ENCODE data around the gene PIGQ.

Gene PIGQ

GRCh38 chr16:537415-538335 is 32.1 kb upstream of the PIGQ start:
- Histone ChIP-seq H3K36me3 (ENCODE audit: control insufficient read depth in 1 of 2, insufficient read depth in 2 of 2, low read length in 2 of 2) (peaks cover 14 to 24% of the 10 kb centered on the region in 2 experiments), H3K27ac (ENCODE audit: low read depth, low read length) (no peak overlapping the region), H4K91ac (ENCODE audit: low read depth, low read length) (no peak overlapping the region), H3K9ac (ENCODE audit: low read length) (no peak overlapping the region), H3K79me2 (ENCODE audit: control insufficient read depth, insufficient read depth, low read length, poor library complexity) (peaks cover 6% of the 10 kb centered on the region), H3K27me3 (ENCODE audit: insufficient read depth, low read length) (no peaks in the 10 kb centered on the region), H3K79me1 (ENCODE audit: low read length) (no peaks in the 10 kb centered on the region), H2BK12ac (ENCODE audit: low read length) (no peak overlapping the region), H3K4ac (ENCODE audit: low read depth, low read length) (no peak overlapping the region), H2BK120ac (ENCODE audit: insufficient read depth, low read length, poor library complexity) (no peak overlapping the region), H4K12ac (ENCODE audit: low read depth, low read length) (no peak overlapping the region), H4K8ac (ENCODE audit: low read depth, low read length) (no peak overlapping the region), H2AFZ (ENCODE audit: insufficient read depth, low read length, poor library complexity) (no peak overlapping the region), H2AK5ac (ENCODE audit: low read length) (no peak overlapping the region), H3K23ac (ENCODE audit: low read length) (no peak overlapping the region), H3K4me3 (ENCODE audit: low read depth, low read length) (no peak overlapping the region), H2BK5ac (ENCODE audit: low read depth, low read length, poor library complexity) (no peak overlapping the region), H3K9me3 (ENCODE audit: insufficient read depth, low read depth, low read length) (peaks cover 2% of the 10 kb centered on the region), H3K4me1 (ENCODE audit: control insufficient read depth in 1 of 2, insufficient read depth in 2 of 2, low read length in 2 of 2) (peaks cover 3 to 4% of the 10 kb centered on the region in 2 experiments), H3K18ac (ENCODE audit: low read length) (no peak overlapping the region), H3K4me2 (ENCODE audit: low read length) (no peak overlapping the region), H3K14ac (ENCODE audit: low read length) (no peak overlapping the region)
- DNase-seq: no peak
- WGBS (ENCODE audit: extremely low coverage, insufficient coverage, insufficient read length): no CpG with 5 or more reads among the region's 60 CpGs

GRCh38 chr16:539901-540530 is 29.8 kb upstream of the PIGQ start:
- H3K14ac ChIP-seq (ENCODE audit: low read length): no peak overlapping the region
- no peak overlapping the region for H3K27ac ChIP-seq (ENCODE audit: low read depth, low read length)
- H3K4ac ChIP-seq (ENCODE audit: low read depth, low read length): no peak overlapping the region
- H2BK120ac ChIP-seq (ENCODE audit: insufficient read depth, low read length, poor library complexity): no peak overlapping the region
- no peaks in the 10 kb centered on the region for H3K27me3 ChIP-seq (ENCODE audit: insufficient read depth, low read length)
- no peak overlapping the region for H2AK5ac ChIP-seq (ENCODE audit: low read length)
- H2BK5ac ChIP-seq (ENCODE audit: low read depth, low read length, poor library complexity): no peak overlapping the region
- no peak overlapping the region for H3K4me3 ChIP-seq (ENCODE audit: low read depth, low read length)
- no peaks in the 10 kb centered on the region for H3K79me2 ChIP-seq (ENCODE audit: control insufficient read depth, insufficient read depth, low read length, poor library complexity)
- H3K23ac ChIP-seq (ENCODE audit: low read length): no peak overlapping the region
- H3K9me3 ChIP-seq (ENCODE audit: insufficient read depth, low read depth, low read length): peaks cover 2% of the 10 kb centered on the region
- H2AFZ ChIP-seq (ENCODE audit: insufficient read depth, low read length, poor library complexity): no peak overlapping the region
- H3K36me3 ChIP-seq (ENCODE audit: control insufficient read depth in 1 of 2, insufficient read depth in 2 of 2, low read length in 2 of 2): peaks cover 14 to 24% of the 10 kb centered on the region in 2 experiments
- no peak overlapping the region for H4K91ac ChIP-seq (ENCODE audit: low read depth, low read length)
- no peaks in the 10 kb centered on the region for H3K79me1 ChIP-seq (ENCODE audit: low read length)
- H4K8ac ChIP-seq (ENCODE audit: low read depth, low read length): no peak overlapping the region
- no peak for DNase-seq
- H2BK12ac ChIP-seq (ENCODE audit: low read length): no peak overlapping the region
- H3K4me2 ChIP-seq (ENCODE audit: low read length): no peak overlapping the region
- H3K18ac ChIP-seq (ENCODE audit: low read length): no peak overlapping the region
- H4K12ac ChIP-seq (ENCODE audit: low read depth, low read length): no peak overlapping the region
- no peaks in the 10 kb centered on the region for H3K4me1 ChIP-seq (ENCODE audit: control insufficient read depth in 1 of 2, insufficient read depth in 2 of 2, low read length in 2 of 2)
- H3K9ac ChIP-seq (ENCODE audit: low read length): no peak overlapping the region
- no CpG with 5 or more reads among the region's 34 CpGs for WGBS (ENCODE audit: extremely low coverage, insufficient coverage, insufficient read length)

GRCh38 chr16:540645-541340 is 29.0 kb upstream of the PIGQ start:
- no peaks in the 10 kb centered on the region for H3K27me3 ChIP-seq (ENCODE audit: insufficient read depth, low read length)
- no peak overlapping the region for H4K12ac ChIP-seq (ENCODE audit: low read depth, low read length)
- no peak for DNase-seq
- H2BK12ac ChIP-seq (ENCODE audit: low read length): no peak overlapping the region
- no peak overlapping the region for H3K23ac ChIP-seq (ENCODE audit: low read length)
- no peak overlapping the region for H3K18ac ChIP-seq (ENCODE audit: low read length)
- H3K79me1 ChIP-seq (ENCODE audit: low read length): no peaks in the 10 kb centered on the region
- H3K4me2 ChIP-seq (ENCODE audit: low read length): no peak overlapping the region
- H3K27ac ChIP-seq (ENCODE audit: low read depth, low read length): no peak overlapping the region
- peak overlapping the region; percentile 28 for H3K4ac ChIP-seq (ENCODE audit: low read depth, low read length)
- H4K8ac ChIP-seq (ENCODE audit: low read depth, low read length): no peak overlapping the region
- H3K79me2 ChIP-seq (ENCODE audit: control insufficient read depth, insufficient read depth, low read length, poor library complexity): no peaks in the 10 kb centered on the region
- WGBS (ENCODE audit: extremely low coverage, insufficient coverage, insufficient read length): no CpG with 5 or more reads among the region's 29 CpGs
- H3K9me3 ChIP-seq (ENCODE audit: insufficient read depth, low read depth, low read length): peaks cover 2% of the 10 kb centered on the region
- H4K91ac ChIP-seq (ENCODE audit: low read depth, low read length): no peak overlapping the region
- H2BK5ac ChIP-seq (ENCODE audit: low read depth, low read length, poor library complexity): no peak overlapping the region
- no peak overlapping the region for H3K4me3 ChIP-seq (ENCODE audit: low read depth, low read length)
- H2AK5ac ChIP-seq (ENCODE audit: low read length): no peak overlapping the region
- H2AFZ ChIP-seq (ENCODE audit: insufficient read depth, low read length, poor library complexity): no peak overlapping the region
- H2BK120ac ChIP-seq (ENCODE audit: insufficient read depth, low read length, poor library complexity): no peak overlapping the region
- peaks cover 14 to 22% of the 10 kb centered on the region in 2 experiments for H3K36me3 ChIP-seq (ENCODE audit: control insufficient read depth in 1 of 2, insufficient read depth in 2 of 2, low read length in 2 of 2)
- H3K4me1 ChIP-seq (ENCODE audit: control insufficient read depth in 1 of 2, insufficient read depth in 2 of 2, low read length in 2 of 2): no peaks in the 10 kb centered on the region
- no peak overlapping the region for H3K9ac ChIP-seq (ENCODE audit: low read length)
- H3K14ac ChIP-seq (ENCODE audit: low read length): no peak overlapping the region

GRCh38 chr16:543301-544164 is 26.2 kb upstream of the PIGQ start:
- Histone ChIP-seq H3K4me2 (ENCODE audit: low read length) (no peak overlapping the region), H3K4ac (ENCODE audit: low read depth, low read length) (no peak overlapping the region), H3K14ac (ENCODE audit: low read length) (no peak overlapping the region), H3K27ac (ENCODE audit: low read depth, low read length) (no peak overlapping the region), H3K9ac (ENCODE audit: low read length) (no peak overlapping the region), H2BK5ac (ENCODE audit: low read depth, low read length, poor library complexity) (no peak overlapping the region), H3K79me1 (ENCODE audit: low read length) (no peaks in the 10 kb centered on the region), H3K36me3 (ENCODE audit: control insufficient read depth in 1 of 2, insufficient read depth in 2 of 2, low read length in 2 of 2) (peaks cover 8 to 18% of the 10 kb centered on the region in 2 experiments), H4K8ac (ENCODE audit: low read depth, low read length) (no peak overlapping the region), H3K4me1 (ENCODE audit: control insufficient read depth in 1 of 2, insufficient read depth in 2 of 2, low read length in 2 of 2) (no peaks in the 10 kb centered on the region), H4K12ac (ENCODE audit: low read depth, low read length) (no peak overlapping the region), H3K9me3 (ENCODE audit: insufficient read depth, low read depth, low read length) (no peaks in the 10 kb centered on the region), H4K91ac (ENCODE audit: low read depth, low read length) (no peak overlapping the region), H3K27me3 (ENCODE audit: insufficient read depth, low read length) (no peaks in the 10 kb centered on the region), H2AK5ac (ENCODE audit: low read length) (no peak overlapping the region), H2AFZ (ENCODE audit: insufficient read depth, low read length, poor library complexity) (no peak overlapping the region), H3K79me2 (ENCODE audit: control insufficient read depth, insufficient read depth, low read length, poor library complexity) (no peaks in the 10 kb centered on the region), H3K4me3 (ENCODE audit: low read depth, low read length) (no peak overlapping the region), H3K23ac (ENCODE audit: low read length) (no peak overlapping the region), H2BK120ac (ENCODE audit: insufficient read depth, low read length, poor library complexity) (no peak overlapping the region), H2BK12ac (ENCODE audit: low read length) (no peak overlapping the region), H3K18ac (ENCODE audit: low read length) (no peak overlapping the region)
- WGBS (ENCODE audit: extremely low coverage, insufficient coverage, insufficient read length): no CpG with 5 or more reads among the region's 51 CpGs
- no peak for DNase-seq

Data from trophoblast cell (in vitro differentiated cells and primary cell).